Measurements from ENCODE around the gene VIPR2.

VIPR2 gene

GRCh38 chr7:159015454-159016410 is 128.9 kb downstream of the VIPR2 start:
- H3K27ac ChIP-seq (ENCODE audit: low read depth, low read length) = no peak overlapping the region

GRCh38 chr7:159015081-159015453 is 129.6 kb downstream of the VIPR2 start:
- no peaks in the 10 kb centered on the region for H3K36me3 ChIP-seq (ENCODE audit: control insufficient read depth, low read length)
- H3K27me3 ChIP-seq (ENCODE audit: control insufficient read depth, low read length) = no peaks in the 10 kb centered on the region
- H3K27ac ChIP-seq (ENCODE audit: low read depth, low read length) = no peak overlapping the region
- H3K4me2 ChIP-seq (ENCODE audit: low read length) = no peak overlapping the region
- no peaks in the 10 kb centered on the region for H3K79me2 ChIP-seq (ENCODE audit: control insufficient read depth, low read length)
- H3K9me3 ChIP-seq (ENCODE audit: control insufficient read depth, insufficient read depth, low read length) = no peaks in the 10 kb centered on the region
- H3K4me1 ChIP-seq (ENCODE audit: control insufficient read depth, low read length) = no peaks in the 10 kb centered on the region
- H4K20me1 ChIP-seq (ENCODE audit: control insufficient read depth, insufficient read depth, low read depth, low read length) = no peaks in the 10 kb centered on the region
- no peak for TF ChIP-seq EZH2phosphoT487 (IDR thresholded peaks at IDR 0.05; ENCODE audit: borderline replicate concordance, low read length)
- TF ChIP-seq CTCF (IDR thresholded peaks at IDR 0.05; ENCODE audit: low read depth, low read length, poor library complexity, severe bottlenecking) = no peak
- no peak overlapping the region for H3K4me3 ChIP-seq (ENCODE audit: low read length)
- no peaks in the 10 kb centered on the region for H3F3A ChIP-seq (ENCODE audit: control insufficient read depth, insufficient read depth)
- H3K9me2 ChIP-seq (replicated peaks; ENCODE audit: control insufficient read depth, low read length) = no peaks in the 10 kb centered on the region

More at GRCh38 chr7:159015454-159016410, 128.9 kb downstream of the VIPR2 start:
- H3K4me1 ChIP-seq (ENCODE audit: control insufficient read depth, low read length) = no peaks in the 10 kb centered on the region
- H3K4me3 ChIP-seq (ENCODE audit: low read length) = no peak overlapping the region
- H3K79me2 ChIP-seq (ENCODE audit: control insufficient read depth, low read length) = no peaks in the 10 kb centered on the region
- no peaks in the 10 kb centered on the region for H3K36me3 ChIP-seq (ENCODE audit: control insufficient read depth, low read length)
- peaks cover 6% of the 10 kb centered on the region for H3K9me3 ChIP-seq (ENCODE audit: control insufficient read depth, insufficient read depth, low read length)
- H3K4me2 ChIP-seq (ENCODE audit: low read length) = no peak overlapping the region
- H3K27me3 ChIP-seq (ENCODE audit: control insufficient read depth, low read length) = no peaks in the 10 kb centered on the region
- H4K20me1 ChIP-seq (ENCODE audit: control insufficient read depth, insufficient read depth, low read depth, low read length) = no peaks in the 10 kb centered on the region
- no peaks in the 10 kb centered on the region for H3K9me2 ChIP-seq (replicated peaks; ENCODE audit: control insufficient read depth, low read length)
- TF ChIP-seq CTCF (IDR thresholded peaks at IDR 0.05; ENCODE audit: low read depth, low read length, poor library complexity, severe bottlenecking) = no peak
- no peak for TF ChIP-seq EZH2phosphoT487 (IDR thresholded peaks at IDR 0.05; ENCODE audit: borderline replicate concordance, low read length)
- no peaks in the 10 kb centered on the region for H3F3A ChIP-seq (ENCODE audit: control insufficient read depth, insufficient read depth)

DNA sequence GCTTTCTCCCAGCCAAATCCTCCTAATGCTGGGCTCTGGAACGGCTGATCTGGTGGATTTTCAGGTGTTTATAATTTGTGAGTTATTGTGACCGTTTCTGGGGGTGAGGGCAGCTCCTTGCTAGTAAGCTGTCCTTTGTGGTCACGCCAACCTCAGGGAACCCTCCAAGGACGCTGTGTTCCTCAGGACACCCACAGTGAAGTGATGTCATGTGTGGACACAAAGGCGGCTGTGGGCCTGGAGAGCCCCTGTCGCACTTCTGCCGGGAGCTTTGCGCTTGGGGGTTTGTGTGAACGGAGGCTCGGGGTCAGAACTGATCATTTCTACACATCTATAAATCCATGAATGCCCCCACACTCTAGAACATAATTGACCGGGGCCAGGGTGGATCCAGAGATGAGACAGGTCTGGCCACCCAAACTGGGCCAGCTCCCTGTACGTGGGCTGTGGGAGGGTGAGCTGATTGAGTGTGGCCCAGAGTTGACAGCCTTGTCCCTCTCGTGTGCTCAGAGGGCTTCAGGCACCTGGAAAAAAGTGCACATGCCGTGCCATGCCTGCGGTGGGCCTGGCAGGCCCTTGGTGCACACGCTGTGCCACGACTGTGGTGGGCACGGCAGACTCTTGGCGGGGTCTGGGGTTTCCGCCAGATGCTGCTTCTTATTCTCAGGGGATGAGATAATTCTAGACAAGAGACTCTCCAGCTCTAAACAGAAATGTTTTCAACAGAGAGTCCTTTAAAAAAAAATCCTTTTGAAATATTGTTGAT is 130.2 kb downstream of the VIPR2 start:
- H3K9me3 ChIP-seq (ENCODE audit: control insufficient read depth, insufficient read depth, low read length) = no peaks in the 10 kb centered on the region
- H3K9me2 ChIP-seq (replicated peaks; ENCODE audit: control insufficient read depth, low read length) = no peaks in the 10 kb centered on the region
- no peaks in the 10 kb centered on the region for H3K4me1 ChIP-seq (ENCODE audit: control insufficient read depth, low read length)
- no peaks in the 10 kb centered on the region for H3K27me3 ChIP-seq (ENCODE audit: control insufficient read depth, low read length)
- no peaks in the 10 kb centered on the region for H3F3A ChIP-seq (ENCODE audit: control insufficient read depth, insufficient read depth)
- no peak overlapping the region for H3K27ac ChIP-seq (ENCODE audit: low read depth, low read length)
- H3K36me3 ChIP-seq (ENCODE audit: control insufficient read depth, low read length) = no peaks in the 10 kb centered on the region
- no peak for TF ChIP-seq EZH2phosphoT487 (IDR thresholded peaks at IDR 0.05; ENCODE audit: borderline replicate concordance, low read length)
- no peak for TF ChIP-seq CTCF (IDR thresholded peaks at IDR 0.05; ENCODE audit: low read depth, low read length, poor library complexity, severe bottlenecking)
- H3K4me3 ChIP-seq (ENCODE audit: low read length) = no peak overlapping the region
- no peaks in the 10 kb centered on the region for H3K79me2 ChIP-seq (ENCODE audit: control insufficient read depth, low read length)
- no peak overlapping the region for H3K4me2 ChIP-seq (ENCODE audit: low read length)
- H4K20me1 ChIP-seq (ENCODE audit: control insufficient read depth, insufficient read depth, low read depth, low read length) = no peaks in the 10 kb centered on the region
